GM19452 (cell line): Measurements from ENCODE around the gene RPL35.

Experiments used
- ATAC-seq: cut with Tn5 transposase; IDR thresholded peaks from one replicate; pipeline ENCODE4 v1.9.1; 2021; ENCODE audit not compliant: unreplicated experiment

RPL35 gene

GRCh38 chr9:124877021-124877782 is 15.4 kb upstream of the RPL35 start:
- no peak for ATAC-seq

- no peak for ATAC-seq
These were observed 13.7 kb upstream of the RPL35 start for GRCh38 chr9:124875501-124875900.

GRCh38 chr9:124873664-124874063 is 11.9 kb upstream of the RPL35 start:
- no peak for ATAC-seq

- ATAC-seq, result no peak
These were observed 9.4 kb upstream of the RPL35 start for GRCh38 chr9:124871156-124871561.

- ATAC-seq, result no peak
These were observed 9.0 kb upstream of the RPL35 start for GRCh38 chr9:124870723-124871122.

GRCh38 chr9:124869986-124870560 is 8.3 kb upstream of the RPL35 start:
- ATAC-seq, result peak; percentile 41

- peak; percentile 1 for ATAC-seq
These were observed 7.8 kb upstream of the RPL35 start for GRCh38 chr9:124869466-124869985.

- peak; percentile 66 for ATAC-seq
These were observed 7.0 kb upstream of the RPL35 start for GRCh38 chr9:124868511-124869465.

GRCh38 chr9:124863371-124863871 is 1.7 kb upstream of the RPL35 start:
- ATAC-seq, result no peak

GRCh38 chr9:124860582-124861341 is 995 bp downstream of the RPL35 start:
- no peak for ATAC-seq

- no peak for ATAC-seq
These were observed 1.8 kb downstream of the RPL35 start for GRCh38 chr9:124859803-124860581.

GRCh38 chr9:124858330-124859046 is 3.3 kb downstream of the RPL35 start:
- ATAC-seq, result no peak

GRCh38 chr9:124857533-124858162 is 4.1 kb downstream of the RPL35 start:
- no peak for ATAC-seq

- no peak for ATAC-seq
These were observed 5.6 kb downstream of the RPL35 start for GRCh38 chr9:124855944-124856765.

- no peak for ATAC-seq
These were observed 6.2 kb downstream of the RPL35 start for GRCh38 chr9:124855566-124855943.

GRCh38 chr9:124854822-124855221 is 6.9 kb downstream of the RPL35 start:
- ATAC-seq, result no peak

GRCh38 chr9:124854161-124854560 is 7.6 kb downstream of the RPL35 start:
- no peak for ATAC-seq
